Glomerular visceral epithelial cell (primary cell): Measurements from ENCODE around the gene CARD14.

Experiments used
- DNase-seq: peaks from one replicate; pipeline ENCODE4 v3.0.0-alpha.2; 2016; ENCODE audit errors: extremely low spot score

The CARD14 gene

DNA sequence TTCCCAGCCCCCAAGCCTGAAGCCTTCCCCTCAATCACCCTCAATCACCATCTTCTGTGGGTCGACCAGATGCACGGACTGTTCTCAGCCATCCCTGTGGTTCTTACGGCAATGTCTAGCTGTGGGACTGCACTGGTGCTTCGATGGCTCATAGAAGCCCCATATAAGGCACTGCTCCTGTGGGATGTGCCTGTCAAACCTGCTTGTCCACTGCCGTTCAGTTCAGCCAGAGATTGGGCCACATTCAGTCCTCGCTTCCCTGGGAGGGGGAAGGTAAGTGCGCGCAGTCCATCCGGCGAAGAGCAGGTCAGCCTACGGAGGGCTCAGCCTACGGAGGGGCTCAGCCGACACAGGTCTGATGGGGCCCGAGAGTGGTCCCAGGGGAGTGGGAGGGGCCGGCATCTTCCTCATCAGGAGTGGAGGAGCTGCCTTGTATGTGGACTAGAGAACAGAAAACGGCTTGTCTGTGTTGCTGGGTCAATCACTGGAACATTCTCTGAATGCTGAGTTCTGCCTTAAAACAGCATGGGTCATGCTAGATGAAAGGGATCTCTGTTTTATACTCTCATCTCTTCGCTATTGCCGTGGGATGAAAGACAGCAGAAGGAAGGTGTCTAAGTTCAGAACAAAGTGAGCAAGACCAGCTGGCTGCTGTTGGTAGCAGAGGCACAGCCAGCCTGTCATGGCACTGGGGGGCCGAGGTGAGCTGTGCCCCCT lies at the start of gene CARD14:
Gene CARD14, plus strand, starts transcription at position 247 of the 717 bp plus-strand sequence. CDS start 11,409 bp downstream, outside the sequence.
- no peak for DNase-seq

GRCh38 chr17:80122026-80122575 lies 47.7 kb upstream of the CARD14 start:
- no peak for DNase-seq

- no peak for DNase-seq
These were observed 46.8 kb upstream of the CARD14 start for GRCh38 chr17:80122926-80123505.

DNA sequence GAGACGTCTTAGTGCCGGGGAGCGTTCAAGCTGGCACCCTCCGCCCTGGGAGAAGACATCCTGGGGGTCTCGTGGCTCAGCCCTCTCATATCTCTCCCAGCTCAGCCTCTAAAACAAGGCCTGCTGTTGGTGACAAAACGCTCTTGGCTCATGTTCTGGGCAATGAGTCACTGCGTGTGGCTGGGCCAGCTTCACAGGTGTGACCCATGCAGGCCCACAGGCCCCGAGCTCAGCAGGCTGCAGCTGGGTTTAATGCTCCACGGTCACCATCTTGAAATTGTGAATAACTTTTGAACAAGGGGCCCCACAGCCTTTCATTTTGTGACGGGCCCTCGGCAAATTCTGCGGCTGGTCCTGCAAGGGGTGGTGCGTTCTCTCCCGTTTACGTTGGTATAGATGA lies 46.0 kb upstream of the CARD14 start:
- no peak for DNase-seq

GRCh38 chr17:80124351-80124981 lies 45.4 kb upstream of the CARD14 start:
- DNase-seq, result no peak

DNA sequence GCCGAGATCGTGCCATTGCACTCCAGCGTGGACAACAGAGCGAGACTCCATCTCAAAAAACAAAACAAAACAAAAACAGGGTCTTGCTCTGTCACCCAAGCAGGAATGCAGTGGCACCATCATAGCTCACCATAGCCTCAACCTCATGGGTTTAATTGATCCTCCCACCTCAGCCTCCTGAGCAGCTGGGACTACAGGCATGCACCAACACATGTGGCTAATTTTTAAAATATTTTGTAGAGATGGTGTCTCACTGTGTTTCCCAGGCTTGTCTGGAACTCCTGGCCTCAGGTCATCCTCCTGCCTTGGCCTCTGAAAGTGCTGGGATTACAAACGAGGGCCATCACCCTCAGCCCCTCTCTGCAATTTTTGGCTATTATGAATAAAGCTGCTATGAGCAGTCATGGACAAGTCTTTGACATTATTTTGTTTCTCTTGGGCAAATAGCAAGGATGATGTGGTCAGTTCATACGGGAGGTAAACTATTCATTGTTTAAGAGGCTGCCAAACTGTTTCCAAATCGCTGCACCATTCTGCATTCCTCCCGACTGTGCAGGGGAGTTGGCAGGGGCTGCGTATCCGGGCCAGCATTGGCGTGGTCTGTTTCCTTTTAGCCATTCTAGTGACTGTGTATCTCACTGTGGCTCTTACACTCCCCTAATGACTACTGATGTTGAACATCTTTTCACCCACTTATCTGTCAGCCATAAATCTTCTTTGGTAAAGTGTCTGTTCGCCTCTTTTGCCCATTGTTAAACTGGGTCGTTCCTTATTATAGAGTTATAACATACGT lies 44.0 kb upstream of the CARD14 start:
- no peak for DNase-seq

DNA sequence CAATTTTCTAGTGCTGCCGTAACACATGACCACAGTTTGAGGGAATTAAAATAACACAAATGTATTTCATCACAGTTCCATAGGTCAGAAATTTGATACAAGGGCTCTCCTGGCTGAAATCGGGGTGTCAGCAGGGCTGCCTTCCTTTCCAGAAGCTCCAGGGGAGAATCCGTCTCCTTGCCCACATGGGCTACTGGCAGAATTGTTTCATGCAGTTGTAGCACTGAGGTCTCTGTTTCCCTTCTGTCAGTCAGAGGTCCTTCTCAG lies 43.4 kb upstream of the CARD14 start:
- DNase-seq, result no peak

- no peak for DNase-seq
These were observed 40.7 kb upstream of the CARD14 start for GRCh38 chr17:80129006-80129565.

DNA sequence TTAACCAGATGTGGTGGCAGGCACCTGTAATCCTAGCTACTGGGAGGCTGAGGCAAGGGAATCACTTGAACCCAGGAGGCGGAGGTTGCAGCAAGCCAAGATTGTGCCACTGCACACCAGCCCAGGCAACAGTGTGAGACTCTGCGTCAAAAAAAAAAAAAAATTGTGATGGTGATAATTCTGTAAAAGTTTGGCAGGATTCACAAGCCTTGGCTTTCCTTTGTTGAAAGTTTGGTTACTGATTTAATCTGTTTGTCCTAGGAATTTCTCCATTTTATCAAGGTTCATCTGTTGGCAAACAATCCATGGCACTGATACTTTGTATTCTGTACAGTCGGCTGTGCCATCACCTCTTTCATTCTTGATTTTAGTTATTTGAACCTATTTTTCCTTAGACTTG lies 38.8 kb upstream of the CARD14 start:
- DNase-seq, result no peak

GRCh38 chr17:80132906-80133625 lies 36.8 kb upstream of the CARD14 start:
- DNase-seq, result no peak

DNA sequence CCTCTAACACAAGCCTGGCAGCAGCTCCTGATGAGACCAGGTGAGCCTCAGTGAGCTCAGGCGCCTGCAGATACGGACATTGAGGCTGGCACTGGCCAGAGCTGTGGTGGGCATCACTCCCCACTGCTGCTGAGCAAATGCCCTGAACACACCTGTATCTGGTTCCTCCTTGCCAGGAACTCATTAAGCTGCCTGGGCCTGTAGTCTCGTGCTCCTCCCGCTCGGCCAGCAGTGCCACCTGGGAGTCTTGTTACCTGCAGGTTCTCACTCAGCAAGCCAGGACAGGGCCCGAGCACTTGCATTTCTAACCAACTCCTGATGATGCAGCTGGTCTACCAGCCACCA lies 36.2 kb upstream of the CARD14 start:
- no peak for DNase-seq

- DNase-seq, result no peak
These were observed 32.7 kb upstream of the CARD14 start for GRCh38 chr17:80137131-80137530.

DNA sequence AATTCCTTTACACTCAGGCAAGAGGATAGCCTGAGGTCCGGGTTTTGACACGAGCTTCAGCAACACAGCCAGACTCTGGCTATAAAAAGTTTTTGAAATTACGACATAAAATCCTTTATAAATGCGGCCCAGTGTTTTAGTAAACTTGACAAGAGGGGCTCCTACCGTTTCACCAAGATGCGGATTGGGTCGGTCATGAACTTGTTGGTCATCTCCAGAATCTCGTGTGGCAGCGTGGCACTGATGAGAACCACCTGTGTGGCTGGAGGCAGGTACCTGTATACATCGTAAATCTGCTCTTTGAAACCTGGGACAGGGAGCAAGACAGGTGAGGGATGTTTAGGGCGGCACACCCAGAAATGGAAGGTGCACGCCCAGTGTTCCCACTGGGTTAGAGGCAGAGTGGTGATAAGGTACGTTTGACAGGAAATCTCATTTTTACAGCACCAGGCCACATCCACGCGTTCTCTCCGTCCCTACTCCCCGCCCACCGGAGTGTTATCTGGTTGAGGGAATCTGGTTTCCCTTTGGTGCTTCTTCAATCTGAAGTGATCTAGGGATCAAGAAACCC lies 30.9 kb upstream of the CARD14 start:
- no peak for DNase-seq

- no peak for DNase-seq
These were observed 28.2 kb upstream of the CARD14 start for GRCh38 chr17:80141463-80142165.

DNA sequence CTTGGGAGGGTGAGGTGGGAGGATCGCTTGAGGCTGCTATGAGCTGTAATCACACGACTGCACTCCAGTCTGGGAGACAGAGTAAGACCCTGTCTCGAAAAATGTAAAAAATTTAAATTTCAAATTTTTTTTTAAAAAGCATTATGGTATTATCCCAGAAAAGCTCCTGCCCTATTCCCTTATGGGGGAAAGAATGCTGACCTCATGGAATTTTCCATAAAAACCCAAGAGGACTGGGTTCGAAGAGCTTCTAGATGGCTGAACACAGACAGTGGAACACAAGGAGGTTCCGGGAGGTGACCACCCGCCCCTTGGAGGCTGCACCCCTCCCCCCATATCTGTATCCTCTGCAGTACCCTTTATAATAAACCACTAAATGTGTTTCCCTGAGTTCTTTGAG lies 26.9 kb upstream of the CARD14 start:
- DNase-seq, result no peak

- DNase-seq, result no peak
These were observed 24.5 kb upstream of the CARD14 start for GRCh38 chr17:80145076-80146075.

DNA sequence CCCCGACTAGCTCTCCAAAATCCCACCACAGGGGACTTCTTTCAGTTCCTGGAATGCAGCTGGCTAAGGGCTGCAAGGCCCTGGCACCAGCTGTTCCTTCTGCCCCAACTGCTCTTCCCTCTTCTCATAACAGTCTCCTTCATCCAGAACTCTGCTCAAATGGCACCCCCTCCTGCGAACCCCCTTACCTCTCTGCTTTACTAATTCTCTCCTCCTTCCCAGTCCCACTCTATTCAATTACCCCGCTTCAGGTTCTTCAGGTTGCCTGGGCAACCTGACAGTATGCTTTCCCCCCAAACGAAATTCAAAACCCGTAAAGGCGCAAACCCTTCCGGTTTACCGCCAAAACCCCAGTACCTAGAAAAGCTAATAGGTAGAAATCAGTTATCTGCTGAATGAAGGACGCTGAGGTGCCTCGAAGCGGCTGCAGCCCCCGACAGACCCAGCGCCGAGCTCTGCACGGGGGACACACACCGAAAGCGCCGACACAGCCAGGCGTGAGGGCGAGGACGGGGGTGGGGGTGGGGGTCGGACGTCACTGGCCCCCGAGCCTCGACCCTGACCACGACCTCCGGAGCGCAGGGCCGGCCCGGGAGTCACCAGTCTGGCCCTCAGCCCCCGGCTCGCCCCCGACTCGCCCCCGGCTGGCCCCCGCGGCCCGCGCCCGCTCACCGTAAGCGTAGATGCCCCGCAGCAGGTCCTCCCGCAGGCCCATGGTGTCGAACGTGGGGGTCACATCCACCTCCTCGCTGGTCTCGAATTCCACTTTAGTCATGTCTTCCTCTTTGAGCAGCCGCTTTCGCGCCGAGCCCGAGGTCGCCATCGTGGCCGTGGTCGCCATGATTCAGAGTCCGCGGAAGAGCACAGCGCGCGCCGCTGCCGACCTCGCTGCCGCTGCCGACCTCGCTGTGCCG lies 23.5 kb upstream of the CARD14 start:
- DNase-seq, result no peak
